Measurements from ENCODE around the gene POLR1G. TPM values are rescaled to one million over a fixed set of nuclear protein-coding genes. Genes with fewer than 3 reads are reported as not detected.

The POLR1G gene
- total and polyA plus RNA-seq, 9 of the 15 experiments (the other 6 are each of a cell fraction or from before 2014, with no cell fraction given) = 3.0 to 50.1 (median 27.4) TPM

- TF ChIP-seq SIN3A (IDR thresholded peaks at IDR 0.05; ENCODE audit: borderline replicate concordance in 2 of 2, control insufficient read depth in 1 of 2, low read depth in 2 of 2, low read length in 2 of 2) (peak; percentile 55 to 57; a peak in 1 of 4 replicates), CCNT2 (IDR thresholded peaks at IDR 0.05; ENCODE audit: borderline replicate concordance, extremely low read depth, insufficient read length, low read depth, low read length) (peak; percentile 48), CEBPB (tag; IDR thresholded peaks at IDR 0.05) (no peak), ATF1 (CRISPR knock-in tag; IDR thresholded peaks at IDR 0.05) (no peak), ATF1 (tag; IDR thresholded peaks at IDR 0.05) (peak; percentile 80), TRIM28 (IDR thresholded peaks at IDR 0.05) (peak; percentile 49; the same call in 1 of the 2 replicates), RBFOX2 (IDR thresholded peaks at IDR 0.05; ENCODE audit: low read depth, low read length) (peak; percentile 99), ZNF639 (CRISPR knock-in tag; conservative IDR thresholded peaks at IDR 0.05 in 1 of 2, IDR thresholded peaks at IDR 0.05 in 1 of 2) (peak in 1 of 2 experiments; percentile 67; a peak in 1 of 4 replicates), SUPT5H (IDR thresholded peaks at IDR 0.05) (peak; percentile 90), RHOXF2B (CRISPR knock-in tag; conservative IDR thresholded peaks at IDR 0.05) (no peak), SP2 (IDR thresholded peaks at IDR 0.05; ENCODE audit: extremely low read depth, low read depth, low read length, poor library complexity, severe bottlenecking) (peak; percentile 98), TEAD4 (IDR thresholded peaks at IDR 0.05; ENCODE audit: low read length) (peak; percentile 23; the same call in 1 of the 2 replicates), TEAD4 (CRISPR knock-in tag; IDR thresholded peaks at IDR 0.05; ENCODE audit: borderline replicate concordance) (no peak), ZNF197 (CRISPR knock-in tag; IDR thresholded peaks at IDR 0.05; ENCODE audit: low read depth) (0 out of 2 replicates have a peak, but pooled peaks have one; percentile 59), DIDO1 (tag; IDR thresholded peaks at IDR 0.05; ENCODE audit: low read depth) (peak; percentile 71; the same call in 1 of the 2 replicates), CBFA2T3 (IDR thresholded peaks at IDR 0.05) (peak; percentile 48; the same call in 1 of the 2 replicates), SRSF3 (IDR thresholded peaks at IDR 0.05; ENCODE audit: insufficient read depth, low read length) (no peak), RBM17 (IDR thresholded peaks at IDR 0.05; ENCODE audit: borderline replicate concordance, low read depth, low read length) (no peak), TAF1 (IDR thresholded peaks at IDR 0.05; ENCODE audit: control insufficient read depth, extremely low read depth, insufficient read depth, low read length, severe bottlenecking) (peak; percentile 89), POLR2G (IDR thresholded peaks at IDR 0.05; ENCODE audit: low read depth, low read length) (peak; percentile 98), ZC3H11A (IDR thresholded peaks at IDR 0.05; ENCODE audit: low read depth, low read length) (no peak), NR2C2 (CRISPR knock-in tag; IDR thresholded peaks at IDR 0.05) (peak; percentile 73; the same call in 1 of the 2 replicates), NR2C2 (tag; IDR thresholded peaks at IDR 0.05) (peak; percentile 91), ZZZ3 (IDR thresholded peaks at IDR 0.05) (peak; percentile 94), SAP30 (IDR thresholded peaks at IDR 0.05; ENCODE audit: borderline replicate concordance, insufficient read depth, low read depth, low read length, poor library complexity, severe bottlenecking) (peak; percentile 76)
- TF ChIP-seq, protein P1, sequence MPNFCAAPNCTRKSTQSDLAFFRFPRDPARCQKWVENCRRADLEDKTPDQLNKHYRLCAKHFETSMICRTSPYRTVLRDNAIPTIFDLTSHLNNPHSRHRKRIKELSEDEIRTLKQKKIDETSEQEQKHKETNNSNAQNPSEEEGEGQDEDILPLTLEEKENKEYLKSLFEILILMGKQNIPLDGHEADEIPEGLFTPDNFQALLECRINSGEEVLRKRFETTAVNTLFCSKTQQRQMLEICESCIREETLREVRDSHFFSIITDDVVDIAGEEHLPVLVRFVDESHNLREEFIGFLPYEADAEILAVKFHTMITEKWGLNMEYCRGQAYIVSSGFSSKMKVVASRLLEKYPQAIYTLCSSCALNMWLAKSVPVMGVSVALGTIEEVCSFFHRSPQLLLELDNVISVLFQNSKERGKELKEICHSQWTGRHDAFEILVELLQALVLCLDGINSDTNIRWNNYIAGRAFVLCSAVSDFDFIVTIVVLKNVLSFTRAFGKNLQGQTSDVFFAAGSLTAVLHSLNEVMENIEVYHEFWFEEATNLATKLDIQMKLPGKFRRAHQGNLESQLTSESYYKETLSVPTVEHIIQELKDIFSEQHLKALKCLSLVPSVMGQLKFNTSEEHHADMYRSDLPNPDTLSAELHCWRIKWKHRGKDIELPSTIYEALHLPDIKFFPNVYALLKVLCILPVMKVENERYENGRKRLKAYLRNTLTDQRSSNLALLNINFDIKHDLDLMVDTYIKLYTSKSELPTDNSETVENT (CRISPR knock-in tag; IDR thresholded peaks at IDR 0.05) = peak; percentile 98
Measured at GRCh38 chr19:45423589-45424190, 17.2 kb downstream of the POLR1G start, which contains the start of gene ERCC1 (continued).

Data from K562 (cell line).